Vagina (tissue), 2 donors: ENCODE measurements around the gene NAT10.

Experiments used
- CTCF ChIP-seq, 3 experiments: fragments of 450-650 bp in 2 of 3; fragments of 200-600 bp in 1 of 3; sonication (generic) in 1 of 3; IDR thresholded peaks; one replicate each; pipeline ENCODE4 v1.5.1; 2017 to 2019; ENCODE audit warnings: antibody characterized with exemption in 3 of 3, mild to moderate bottlenecking in 2 of 3, moderate library complexity in 2 of 3
- POLR2A ChIP-seq, 2 donors: fragments of 450-650 bp; IDR thresholded peaks; one replicate each; pipeline ENCODE4 v1.6.1; 2017; ENCODE audit warnings: antibody characterized with exemption in 2 of 2, mild to moderate bottlenecking in 2 of 2, moderate library complexity in 2 of 2
- POLR2AphosphoS5 ChIP-seq, 2 donors: sonication (generic); formaldehyde crosslinking; IDR thresholded peaks; one replicate each; pipeline ENCODE4 v1.9.0; 2017; ENCODE audit warnings: antibody characterized with exemption in 2 of 2, mild to moderate bottlenecking in 2 of 2, low read depth in 1 of 2; ENCODE audit not compliant: insufficient read depth in 1 of 2

- TF ChIP-seq CTCF (IDR thresholded peaks at IDR 0.05) (no peak), POLR2A (IDR thresholded peaks at IDR 0.05) (no peak), POLR2AphosphoS5 (IDR thresholded peaks at IDR 0.05; ENCODE audit: insufficient read depth in 1 of 2, low read depth in 1 of 2) (no peak)
Measured at GRCh38 chr11:34072832-34073231, 32.6 kb upstream of the NAT10 start.
